PC-9 (cell line): ENCODE data around the gene LRRC1. TPM values are rescaled to one million over a fixed set of nuclear protein-coding genes. Genes with fewer than 3 reads are reported as not detected.

Experiments used
- BruUV-seq: library from RNA; stranded (reverse); fragments of 400-500 nt; replicated peaks from 2 replicates; lab custom pipeline; 2021; lab: Mats Ljungman, UMichigan
- CTCF ChIA-PET: fragments of 300-600 bp; sonication (Branson Sonifier 250); formaldehyde crosslinking; loops from one replicate; lab custom pipeline; 2022; ENCODE audit warnings: antibody characterized with exemption; lab: Charles Lee
- POLR2A ChIA-PET: fragments of 300-600 bp; sonication (Branson Sonifier 250); formaldehyde crosslinking; loops from one replicate; lab custom pipeline; 2022; ENCODE audit warnings: antibody characterized with exemption; ENCODE audit not compliant: unreplicated experiment; lab: Charles Lee
- DNase-seq, 2 experiments: peaks; one replicate each; pipeline versions ENCODE4 v3.0.0 to v3.0.0-alpha.2; 2015 to 2022; ENCODE audit warnings: mixed read lengths in 1 of 2
- H2AFZ ChIP-seq: fragments of 200-600 bp; sonication (generic); 2 replicates; pipeline ENCODE4 v1.8.1; 2017; ENCODE audit warnings: antibody characterized with exemption
- H3F3A ChIP-seq: fragments of 200-600 bp; sonication (generic); 2 replicates; pipeline ENCODE4 v1.8.1; 2017; ENCODE audit warnings: antibody characterized with exemption, mild to moderate bottlenecking, low read depth; ENCODE audit not compliant: insufficient read depth
- H3K27ac ChIP-seq: fragments of 200-600 bp; sonication (generic); 2 replicates; pipeline ENCODE4 v1.6.1; 2016; ENCODE audit warnings: mixed run types
- H3K27me3 ChIP-seq: fragments of 200-600 bp; sonication (generic); 2 replicates; pipeline ENCODE4 v1.6.1; 2016; ENCODE audit warnings: low read depth, mixed run types; ENCODE audit not compliant: insufficient read depth
- H3K36me3 ChIP-seq: fragments of 200-600 bp; sonication (generic); 2 replicates; pipeline ENCODE4 v1.6.1; 2016; ENCODE audit warnings: low read depth, mixed run types
- H3K4me1 ChIP-seq: fragments of 200-600 bp; sonication (generic); replicated peaks from 2 replicates; pipeline ENCODE4 v1.6.1; 2016; ENCODE audit warnings: mixed run types; ENCODE audit not compliant: insufficient read depth
- H3K4me2 ChIP-seq: fragments of 200-600 bp; sonication (generic); 2 replicates; pipeline ENCODE4 v1.6.1; 2017; ENCODE audit warnings: mixed run types
- H3K4me3 ChIP-seq: fragments of 200-600 bp; sonication (generic); 2 replicates; pipeline ENCODE4 v1.6.1; 2016; ENCODE audit warnings: mixed run types
- H3K79me2 ChIP-seq: fragments of 200-600 bp; sonication (generic); 2 replicates; pipeline ENCODE4 v1.6.1; 2017; ENCODE audit warnings: low read depth, mixed run types
- H3K9me2 ChIP-seq: fragments of 200-600 bp; sonication (generic); 2 replicates; pipeline ENCODE4 v1.8.1; 2017; ENCODE audit warnings: mild to moderate bottlenecking; ENCODE audit not compliant: insufficient read depth
- H3K9me3 ChIP-seq: fragments of 200-600 bp; sonication (generic); 2 replicates; pipeline ENCODE4 v1.8.1; 2016; ENCODE audit warnings: low read depth; ENCODE audit not compliant: insufficient read depth
- H4K20me1 ChIP-seq: fragments of 200-600 bp; sonication (generic); 2 replicates; pipeline ENCODE4 v1.8.1; 2017; ENCODE audit not compliant: insufficient read depth
- CTCF ChIP-seq: fragments of 200-600 bp; sonication (generic); conservative IDR thresholded peaks from 2 replicates; pipeline ENCODE4 v1.6.1; 2017; ENCODE audit warnings: mixed run types, antibody characterized with exemption, mild to moderate bottlenecking, moderate library complexity
- EZH2 ChIP-seq: fragments of 200-600 bp; sonication (generic); IDR thresholded peaks from 2 replicates; pipeline ENCODE4 v1.8.0; 2017; ENCODE audit warnings: antibody characterized with exemption, low read depth
- intact Hi-C: fragments of 100-400 bp; cut with micrococcal nuclease; formaldehyde crosslinking; loops from one replicate; pipeline ENCODE4 v1.10.0; 2022; ENCODE audit not compliant: unreplicated experiment
- total RNA-seq: library from RNA; stranded (reverse); gene quantifications from 2 replicates; pipeline ENCODE4 v1.2.3, GENCODE V29; 2021

The LRRC1 gene
- total RNA-seq, 1 experiment from 2014 or later: 26.4 TPM

DNA sequence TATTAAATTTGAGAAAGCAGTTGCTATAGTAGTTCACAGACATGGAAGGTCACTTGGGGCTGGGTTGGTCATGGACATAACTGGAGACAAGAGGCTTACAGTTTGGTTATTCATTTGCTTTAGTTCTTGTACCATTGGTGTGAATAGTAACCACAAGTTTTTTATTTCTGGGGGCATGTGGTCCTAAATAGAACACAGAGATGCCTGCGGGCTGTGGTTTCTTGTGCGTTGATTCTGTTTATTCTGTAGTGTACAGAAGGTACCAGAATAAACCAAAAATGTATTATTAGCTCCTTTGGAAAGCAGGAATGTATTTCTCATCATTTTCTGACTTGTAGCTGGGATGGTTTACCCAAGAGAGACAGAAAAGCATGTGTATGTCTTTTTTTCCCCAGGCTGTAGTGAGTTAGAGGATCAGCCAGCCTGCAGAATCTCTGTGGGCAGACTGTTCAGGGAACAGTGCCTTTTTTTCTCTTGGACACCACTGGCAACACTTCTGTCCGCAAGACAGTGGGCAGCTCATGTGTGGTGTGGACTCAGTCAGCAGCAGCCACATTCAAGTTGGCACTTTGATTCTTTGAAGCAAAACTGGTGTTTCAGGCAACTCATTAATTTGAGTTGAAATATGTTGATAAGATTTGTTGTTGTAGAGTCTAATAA lies 122.1 kb downstream of the LRRC1 start:
- no TSS peak for BruUV-seq
- H3K36me3 ChIP-seq: peaks cover 11% of the 10 kb centered on the region; the same call in 1 of the 2 replicates
- no peak for TF ChIP-seq CTCF
- no peak for TF ChIP-seq EZH2
- H3K27me3 ChIP-seq: no peaks in the 10 kb centered on the region
- no peaks in the 10 kb centered on the region for H3K4me1 ChIP-seq
- H3K4me2 ChIP-seq: no peak overlapping the region
- no peaks in the 10 kb centered on the region for H3K9me2 ChIP-seq
- H3K27ac ChIP-seq: no peak overlapping the region
- H3K79me2 ChIP-seq: no peaks in the 10 kb centered on the region
- ChIA-PET POLR2A (interaction anchor here (0.7 kb wide), 1 partner anchor 13 kb away, joined by 4 read pairs; no protein-coding TSS in a partner anchor), CTCF (no interaction called here)
- H3F3A ChIP-seq: no peaks in the 10 kb centered on the region
- intact Hi-C loops: no loop called here
- no peaks in the 10 kb centered on the region for H4K20me1 ChIP-seq
- H3K4me3 ChIP-seq: no peak overlapping the region
- no peaks in the 10 kb centered on the region for H3K9me3 ChIP-seq
- no peak for DNase-seq
- H2AFZ ChIP-seq: no peak overlapping the region

DNA sequence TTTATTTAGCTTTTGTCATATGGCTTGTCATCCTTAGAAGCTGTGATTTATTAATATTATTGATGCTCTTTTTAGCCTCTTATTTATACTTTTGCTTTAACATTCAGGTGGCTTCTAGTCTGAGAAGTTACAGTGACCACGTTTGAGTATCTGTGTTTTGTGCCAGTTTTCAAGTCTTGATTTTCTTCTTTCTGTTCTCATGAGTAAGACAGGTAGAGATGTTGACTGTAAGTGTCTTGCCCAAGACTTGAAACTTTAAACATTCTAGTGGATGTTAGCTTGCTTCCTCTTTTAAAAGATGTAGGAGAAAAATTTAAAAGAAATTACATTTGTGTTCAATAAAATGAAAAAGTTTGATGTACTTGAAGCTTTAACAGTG lies 122.6 kb downstream of the LRRC1 start:
- Histone ChIP-seq H3K9me3 (no peaks in the 10 kb centered on the region), H3F3A (no peaks in the 10 kb centered on the region), H4K20me1 (no peaks in the 10 kb centered on the region), H2AFZ (no peak overlapping the region), H3K27me3 (no peaks in the 10 kb centered on the region), H3K4me2 (no peak overlapping the region), H3K9me2 (no peaks in the 10 kb centered on the region), H3K27ac (no peak overlapping the region), H3K79me2 (no peaks in the 10 kb centered on the region), H3K4me1 (no peaks in the 10 kb centered on the region), H3K36me3 (peaks cover 11% of the 10 kb centered on the region; the same call in 1 of the 2 replicates), H3K4me3 (no peak overlapping the region)
- intact Hi-C loops: no loop called here
- TF ChIP-seq CTCF: no peak
- no peak for TF ChIP-seq EZH2
- ChIA-PET CTCF (no interaction called here), POLR2A (interaction anchor here (0.7 kb wide), 1 partner anchor 12 kb away, joined by 4 read pairs; no protein-coding TSS in a partner anchor)
- DNase-seq: no peak
- no TSS peak for BruUV-seq

DNA sequence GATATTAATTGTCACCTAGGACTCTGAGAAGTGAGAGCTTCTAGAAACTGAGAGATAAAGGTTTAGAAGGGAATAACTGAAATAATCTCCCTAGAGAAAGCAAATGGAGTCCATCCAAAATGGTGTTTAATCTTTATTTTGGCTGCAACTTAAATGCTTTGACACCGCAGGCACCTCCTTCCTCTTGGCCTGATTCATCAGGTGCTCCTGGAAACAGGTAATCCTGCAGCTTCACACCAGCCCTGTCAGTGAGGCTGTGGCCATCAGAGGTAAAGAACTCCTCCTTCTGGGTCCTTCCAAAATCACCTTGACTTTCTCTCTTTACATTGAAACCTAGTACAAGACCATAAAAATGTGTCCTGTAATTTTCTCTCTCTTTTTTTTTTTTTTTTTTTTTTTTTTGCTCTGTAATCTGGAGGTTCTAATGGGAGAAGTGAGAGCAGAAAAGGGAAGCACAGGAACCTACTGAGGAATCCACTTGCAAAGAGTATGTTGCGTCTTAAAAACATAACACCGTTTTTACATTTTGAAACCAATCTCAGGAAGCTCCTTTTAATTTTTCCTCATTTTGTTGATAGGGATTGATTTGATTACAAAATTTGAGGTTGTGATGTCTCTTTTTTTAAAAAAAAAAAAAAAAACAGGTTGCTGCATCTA lies 124.2 kb downstream of the LRRC1 start:
- POLR2A ChIA-PET: no interaction called here
- H3K27ac ChIP-seq: no peak overlapping the region
- H3K4me2 ChIP-seq: no peak overlapping the region
- intact Hi-C loops: no loop called here
- no peaks in the 10 kb centered on the region for H3K9me2 ChIP-seq
- H3F3A ChIP-seq: no peaks in the 10 kb centered on the region
- no peak overlapping the region for H3K4me3 ChIP-seq
- no peak overlapping the region for H2AFZ ChIP-seq
- H3K9me3 ChIP-seq: no peaks in the 10 kb centered on the region
- CTCF ChIA-PET: interaction anchor here (0.6 kb wide), 1 partner anchor 193 kb away, joined by 4 read pairs; no protein-coding TSS in a partner anchor
- H3K79me2 ChIP-seq: no peaks in the 10 kb centered on the region
- TF ChIP-seq CTCF (no peak), EZH2 (no peak)
- no TSS peak for BruUV-seq
- H4K20me1 ChIP-seq: no peaks in the 10 kb centered on the region
- no peaks in the 10 kb centered on the region for H3K27me3 ChIP-seq
- no peak for DNase-seq
- H3K4me1 ChIP-seq: peaks cover 4% of the 10 kb centered on the region
- 0 out of 2 replicates have a peak, but pooled peaks cover 11% of the 10 kb centered on the region for H3K36me3 ChIP-seq
